ENCODE data around the gene IL1R1. TPM values are rescaled to one million over a fixed set of nuclear protein-coding genes. Genes with fewer than 3 reads are reported as not detected.

The IL1R1 gene
- total and polyA plus RNA-seq, 4 donors = 97.0 to 182 (median 137) TPM

DNA sequence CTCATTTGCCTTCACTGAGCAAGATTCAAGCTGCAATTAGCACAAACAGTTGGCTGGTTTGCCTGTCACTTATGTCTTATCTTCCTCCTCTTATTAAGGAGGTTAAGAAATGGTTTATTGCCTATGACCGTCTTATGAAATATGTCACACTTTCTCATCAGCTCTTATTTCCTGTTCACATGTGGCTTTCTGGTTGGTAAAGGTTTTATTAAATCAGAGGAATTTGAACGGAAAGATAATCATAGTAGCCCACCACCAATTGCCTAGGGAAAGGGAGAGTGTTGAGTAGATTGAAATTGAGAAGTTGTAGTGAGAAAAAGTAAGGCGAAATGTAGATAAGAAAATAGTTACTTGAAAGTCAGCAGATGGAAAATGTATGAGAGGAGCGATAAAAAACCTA lies 4.2 kb upstream of the IL1R1 start:
- Histone ChIP-seq H3K36me3 (ENCODE audit: control insufficient read depth in 4 of 4, insufficient read depth in 4 of 4, low read length in 4 of 4) (peaks cover 0 to 6% (median 0%) of the 10 kb centered on the region in 4 donors), H3K9ac (ENCODE audit: insufficient read depth in 1 of 2, low read length in 2 of 2) (no peak overlapping the region), H3K4me3 (no peak overlapping the region), H3K27me3 (ENCODE audit: control insufficient read depth in 3 of 3, insufficient read depth in 3 of 3, low read length in 2 of 3) (no peaks in the 10 kb centered on the region), H3K4me1 (ENCODE audit: control insufficient read depth in 5 of 5, insufficient read depth in 5 of 5, low read length in 5 of 5) (peaks cover 0 to 38% (median 15%) of the 10 kb centered on the region in 5 donors), H3K27ac (ENCODE audit: low read depth in 1 of 2, low read length in 1 of 2) (peak overlapping the region in 1 of 2 donors; percentile 32), H3K9me3 (ENCODE audit: control insufficient read depth in 4 of 4, insufficient read depth in 3 of 4, low read length in 3 of 4) (peaks cover 0 to 4% (median 0%) of the 10 kb centered on the region in 4 donors)
- 25 to 62% methylated on average over 4 of the region's 4 CpGs for WGBS, 2 donors
- DNase-seq = peak in 1 of 3 donors; percentile 40
- no peak for ATAC-seq (ENCODE audit: insufficient read depth, low FRiP score)
- TF ChIP-seq, protein P1, sequence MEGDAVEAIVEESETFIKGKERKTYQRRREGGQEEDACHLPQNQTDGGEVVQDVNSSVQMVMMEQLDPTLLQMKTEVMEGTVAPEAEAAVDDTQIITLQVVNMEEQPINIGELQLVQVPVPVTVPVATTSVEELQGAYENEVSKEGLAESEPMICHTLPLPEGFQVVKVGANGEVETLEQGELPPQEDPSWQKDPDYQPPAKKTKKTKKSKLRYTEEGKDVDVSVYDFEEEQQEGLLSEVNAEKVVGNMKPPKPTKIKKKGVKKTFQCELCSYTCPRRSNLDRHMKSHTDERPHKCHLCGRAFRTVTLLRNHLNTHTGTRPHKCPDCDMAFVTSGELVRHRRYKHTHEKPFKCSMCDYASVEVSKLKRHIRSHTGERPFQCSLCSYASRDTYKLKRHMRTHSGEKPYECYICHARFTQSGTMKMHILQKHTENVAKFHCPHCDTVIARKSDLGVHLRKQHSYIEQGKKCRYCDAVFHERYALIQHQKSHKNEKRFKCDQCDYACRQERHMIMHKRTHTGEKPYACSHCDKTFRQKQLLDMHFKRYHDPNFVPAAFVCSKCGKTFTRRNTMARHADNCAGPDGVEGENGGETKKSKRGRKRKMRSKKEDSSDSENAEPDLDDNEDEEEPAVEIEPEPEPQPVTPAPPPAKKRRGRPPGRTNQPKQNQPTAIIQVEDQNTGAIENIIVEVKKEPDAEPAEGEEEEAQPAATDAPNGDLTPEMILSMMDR (IDR thresholded peaks at IDR 0.05; ENCODE audit: control extremely low read depth, extremely low read depth) = no peak

DNA sequence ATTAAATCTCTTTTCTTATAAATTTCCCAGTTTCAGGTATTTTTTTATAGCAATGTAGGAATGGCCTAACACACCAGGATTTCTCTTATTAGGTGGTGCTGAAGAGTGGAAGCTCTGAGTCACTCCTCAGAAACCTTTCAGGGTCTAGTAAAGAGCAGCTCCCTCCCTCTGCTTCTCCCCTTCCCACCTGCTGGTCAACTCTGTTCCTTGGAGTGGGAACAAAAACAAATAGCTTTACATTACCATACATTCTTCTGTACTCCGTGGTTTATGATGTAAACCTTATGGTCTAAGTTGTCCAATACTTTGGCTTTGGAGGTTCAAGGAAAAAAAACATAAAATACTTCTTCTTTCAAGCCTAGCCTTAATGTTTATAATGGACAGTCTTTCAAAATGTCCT lies 2.7 kb upstream of the IL1R1 start:
- H3K36me3 ChIP-seq (ENCODE audit: control insufficient read depth in 4 of 4, insufficient read depth in 4 of 4, low read length in 4 of 4) = peaks cover 0 to 18% (median 5%) of the 10 kb centered on the region in 4 donors
- H3K27ac ChIP-seq (ENCODE audit: low read depth in 1 of 2, low read length in 1 of 2) = no peak overlapping the region
- peak overlapping the region in 1 of 2 donors; percentile 18 for H3K9ac ChIP-seq (ENCODE audit: insufficient read depth in 1 of 2, low read length in 2 of 2)
- ATAC-seq (ENCODE audit: insufficient read depth, low FRiP score) (no peak), DNase-seq (peak in 1 of 3 donors; percentile 25)
- no peak overlapping the region for H3K4me3 ChIP-seq
- H3K9me3 ChIP-seq (ENCODE audit: control insufficient read depth in 4 of 4, insufficient read depth in 3 of 4, low read length in 3 of 4) = peaks cover 0 to 10% (median 0%) of the 10 kb centered on the region in 4 donors
- TF ChIP-seq, protein P1 (IDR thresholded peaks at IDR 0.05; ENCODE audit: control extremely low read depth, extremely low read depth) = no peak
- H3K27me3 ChIP-seq (ENCODE audit: control insufficient read depth in 3 of 3, insufficient read depth in 3 of 3, low read length in 2 of 3) = no peaks in the 10 kb centered on the region
- 45 to 52% methylated on average over 1 of the region's 1 CpG for WGBS, 2 donors
- peaks cover 2 to 52% (median 18%) of the 10 kb centered on the region in 5 donors for H3K4me1 ChIP-seq (ENCODE audit: control insufficient read depth in 5 of 5, insufficient read depth in 5 of 5, low read length in 5 of 5)

DNA sequence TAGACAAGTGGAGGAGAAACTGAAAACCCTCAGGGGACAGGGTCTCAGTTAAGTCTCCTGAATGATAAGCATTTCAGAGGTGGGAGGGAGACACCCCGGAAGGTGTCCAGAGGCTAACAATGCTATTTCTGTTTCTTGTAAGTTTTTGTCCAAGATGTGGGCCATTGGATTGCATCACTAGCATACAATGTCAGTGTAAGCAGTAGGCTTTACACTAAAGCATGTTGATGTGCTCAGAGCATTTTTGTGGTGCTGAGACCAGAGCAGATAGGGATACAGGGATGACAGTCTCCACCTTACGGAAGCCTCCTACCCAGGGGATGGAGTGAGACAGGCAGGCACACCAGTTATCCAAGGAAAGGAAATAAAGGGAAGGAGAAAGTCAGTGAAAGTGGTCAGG lies 2.2 kb upstream of the IL1R1 start:
- WGBS, 2 donors = 96% methylated on average over 2 of the region's 2 CpGs
- Histone ChIP-seq H3K4me1 (ENCODE audit: control insufficient read depth in 5 of 5, insufficient read depth in 5 of 5, low read length in 5 of 5) (peaks cover 2 to 55% (median 21%) of the 10 kb centered on the region in 5 donors), H3K9me3 (ENCODE audit: control insufficient read depth in 4 of 4, insufficient read depth in 3 of 4, low read length in 3 of 4) (peaks cover 0 to 14% (median 2%) of the 10 kb centered on the region in 4 donors), H3K36me3 (ENCODE audit: control insufficient read depth in 4 of 4, insufficient read depth in 4 of 4, low read length in 4 of 4) (peaks cover 2 to 23% (median 8%) of the 10 kb centered on the region in 4 donors), H3K27ac (ENCODE audit: low read depth in 1 of 2, low read length in 1 of 2) (peak overlapping the region in 1 of 2 donors; percentile 5), H3K9ac (ENCODE audit: insufficient read depth in 1 of 2, low read length in 2 of 2) (peak overlapping the region in 1 of 2 donors; percentile 91), H3K27me3 (ENCODE audit: control insufficient read depth in 3 of 3, insufficient read depth in 3 of 3, low read length in 2 of 3) (no peaks in the 10 kb centered on the region), H3K4me3 (no peak overlapping the region)
- TF ChIP-seq, protein P1 (IDR thresholded peaks at IDR 0.05; ENCODE audit: control extremely low read depth, extremely low read depth) = no peak
- no peak for ATAC-seq (ENCODE audit: insufficient read depth, low FRiP score)
- peak in 1 of 3 donors; percentile 29 for DNase-seq
